KOPT-K1 (cell line): ENCODE results near the gene BACE2.
A peak's percentile ranks its signal among the peaks of the same experiment; 100 is the strongest.

ENCODE experiments used
- H3K27ac ChIP-seq: fragments of 200-600 bp; sonication (generic); 2 replicates; pipeline ENCODE4 v1.5.1; 2016; ENCODE audit warnings: antibody characterized with exemption, mild to moderate bottlenecking, low read depth, low read length; ENCODE audit not compliant: poor library complexity, severe bottlenecking
- H3K36me3 ChIP-seq: fragments of 200-600 bp; sonication (generic); 2 replicates; pipeline ENCODE4 v1.5.1; 2017; ENCODE audit warnings: antibody characterized with exemption, mild to moderate bottlenecking, low read length, moderate library complexity; ENCODE audit not compliant: insufficient read depth
- H3K9me3 ChIP-seq: fragments of 200-600 bp; sonication (generic); 2 replicates; pipeline ENCODE4 v1.5.1; 2017; ENCODE audit warnings: antibody characterized with exemption, low read length, mild to moderate bottlenecking; ENCODE audit not compliant: insufficient read depth, poor library complexity, severe bottlenecking

The BACE2 gene

DNA sequence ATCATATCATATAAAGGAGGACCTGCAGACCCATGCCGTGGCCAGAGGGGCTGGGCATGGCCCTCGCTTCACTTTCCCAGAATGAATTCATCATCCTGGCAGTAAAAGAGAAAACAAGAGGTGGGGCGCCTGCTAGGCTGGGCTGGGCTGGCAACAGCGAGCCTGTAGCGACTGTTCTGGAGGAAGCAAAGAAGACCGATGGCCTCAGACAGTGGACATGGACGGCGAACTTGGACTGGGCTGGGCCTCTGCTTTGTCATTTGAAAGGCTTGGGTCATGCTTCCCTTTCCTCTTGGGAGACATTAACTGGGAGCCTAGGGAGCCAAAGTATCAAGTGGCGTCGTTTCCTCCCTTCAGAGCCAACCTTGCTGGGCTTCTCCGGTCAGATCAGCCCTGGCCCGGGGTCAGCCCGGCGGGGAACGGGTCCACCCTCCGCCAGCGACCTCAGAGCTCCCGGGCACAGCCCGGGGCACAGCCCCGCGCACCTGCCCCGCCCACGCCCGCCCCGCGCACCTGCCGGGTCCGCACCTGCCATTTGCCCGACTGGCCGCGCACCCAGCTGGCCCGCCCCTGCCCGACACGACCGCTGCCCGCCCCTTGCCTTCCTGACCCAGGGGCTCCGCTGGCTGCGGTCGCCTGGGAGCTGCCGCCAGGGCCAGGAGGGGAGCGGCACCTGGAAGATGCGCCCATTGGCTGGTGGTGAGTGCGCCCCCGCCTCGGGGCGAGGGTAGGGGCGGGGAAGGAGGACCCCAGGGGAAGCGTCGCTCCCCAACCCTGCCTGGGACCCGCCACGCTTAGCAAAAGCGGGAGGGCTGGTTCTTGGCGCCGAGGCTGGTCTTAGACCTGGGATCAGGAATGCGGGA lies 148.5 kb downstream of the BACE2 start, which contains the start of gene FAM3B:
TSS of gene FAM3B (plus strand) at position 602 of the 863 bp plus-strand sequence. CDS start at position 681, 79 bp downstream.
- H3K9me3 ChIP-seq: no peaks in the 10 kb centered on the region
- no peak within 1 kb of the TSS for H3K27ac ChIP-seq
- no peaks in the 10 kb centered on the region for H3K36me3 ChIP-seq

DNA sequence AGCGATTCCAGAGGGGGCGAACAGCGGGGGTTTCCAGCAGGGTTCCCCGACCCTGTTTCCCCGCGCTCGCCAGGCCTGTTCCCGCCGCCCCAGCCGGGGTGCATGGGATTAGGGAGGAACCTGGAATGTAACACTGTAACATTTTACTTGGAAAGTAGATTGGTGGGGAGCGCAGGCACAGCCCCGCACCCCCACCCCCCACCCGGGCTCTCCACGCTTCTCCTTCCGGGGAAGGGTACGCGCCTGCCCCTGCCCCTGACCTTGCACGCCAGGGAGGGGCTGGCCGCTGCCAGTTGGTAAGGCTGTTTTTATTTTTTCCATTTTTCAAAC lies 149.1 kb downstream of the BACE2 start:
- H3K36me3 ChIP-seq: no peaks in the 10 kb centered on the region
- no peak overlapping the region for H3K27ac ChIP-seq
- no peaks in the 10 kb centered on the region for H3K9me3 ChIP-seq

DNA sequence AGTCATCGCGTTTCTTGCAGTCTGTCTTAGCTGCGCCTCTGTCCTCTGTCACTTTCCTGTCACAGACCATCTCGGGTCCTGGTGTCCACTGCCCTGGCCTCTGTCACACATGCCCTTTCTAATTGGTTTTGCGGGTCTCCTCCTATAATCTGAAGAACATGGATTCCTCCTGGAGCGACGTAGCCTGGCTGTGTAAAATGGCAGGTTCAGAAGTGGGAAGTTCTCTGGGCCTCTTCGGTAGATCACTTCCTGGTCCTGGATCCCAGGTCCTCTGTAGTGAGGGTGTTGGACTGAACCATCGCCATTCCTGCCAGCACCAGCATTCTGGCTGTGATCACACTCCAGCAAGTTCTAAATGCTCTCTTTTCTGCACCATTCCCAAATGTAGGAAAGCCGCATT lies 149.5 kb downstream of the BACE2 start:
- Histone ChIP-seq H3K27ac (no peak overlapping the region), H3K9me3 (no peaks in the 10 kb centered on the region), H3K36me3 (no peaks in the 10 kb centered on the region)

DNA sequence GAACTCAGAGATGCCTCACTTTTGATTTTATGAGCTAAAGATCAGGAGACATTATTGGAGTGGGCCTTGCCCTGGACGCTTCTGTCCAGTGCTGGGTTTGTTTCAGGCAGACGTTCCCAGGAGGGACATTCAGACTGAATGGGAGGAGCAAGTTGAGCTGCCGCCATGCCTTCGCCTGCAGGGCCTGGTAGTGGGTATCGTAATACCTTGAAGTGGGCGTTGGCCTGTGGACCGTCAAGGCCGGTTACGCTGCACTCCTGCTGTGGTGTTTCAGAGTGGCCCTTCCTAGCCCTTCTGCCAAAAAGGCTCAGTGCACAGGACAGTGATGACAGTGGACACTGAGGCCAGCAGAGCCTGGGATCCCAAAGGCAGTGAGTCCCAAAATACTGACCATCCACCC lies 150.3 kb downstream of the BACE2 start:
- Histone ChIP-seq H3K27ac (no peak overlapping the region), H3K9me3 (no peaks in the 10 kb centered on the region), H3K36me3 (no peaks in the 10 kb centered on the region)

DNA sequence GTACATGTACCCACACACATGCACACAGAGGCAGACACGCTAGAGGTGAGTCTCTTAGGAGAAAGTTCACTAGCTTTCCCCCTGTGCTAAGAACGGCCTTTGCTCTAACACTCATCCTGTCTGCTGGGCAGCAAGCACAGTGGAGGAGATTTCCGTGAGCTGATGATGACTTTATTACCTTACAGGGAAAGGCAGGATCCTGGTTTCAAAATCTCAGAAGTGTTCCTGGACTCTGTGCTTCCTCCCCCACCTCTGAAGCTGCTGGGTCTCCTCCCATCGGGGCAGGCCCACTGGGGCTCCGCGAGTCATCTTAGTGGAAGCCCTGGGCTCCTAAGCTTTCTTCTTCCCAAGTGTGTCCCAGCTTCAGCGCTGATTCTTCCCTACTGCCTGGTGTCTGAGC lies 151.3 kb downstream of the BACE2 start:
- Histone ChIP-seq H3K27ac (no peak overlapping the region), H3K36me3 (no peaks in the 10 kb centered on the region), H3K9me3 (no peaks in the 10 kb centered on the region)

DNA sequence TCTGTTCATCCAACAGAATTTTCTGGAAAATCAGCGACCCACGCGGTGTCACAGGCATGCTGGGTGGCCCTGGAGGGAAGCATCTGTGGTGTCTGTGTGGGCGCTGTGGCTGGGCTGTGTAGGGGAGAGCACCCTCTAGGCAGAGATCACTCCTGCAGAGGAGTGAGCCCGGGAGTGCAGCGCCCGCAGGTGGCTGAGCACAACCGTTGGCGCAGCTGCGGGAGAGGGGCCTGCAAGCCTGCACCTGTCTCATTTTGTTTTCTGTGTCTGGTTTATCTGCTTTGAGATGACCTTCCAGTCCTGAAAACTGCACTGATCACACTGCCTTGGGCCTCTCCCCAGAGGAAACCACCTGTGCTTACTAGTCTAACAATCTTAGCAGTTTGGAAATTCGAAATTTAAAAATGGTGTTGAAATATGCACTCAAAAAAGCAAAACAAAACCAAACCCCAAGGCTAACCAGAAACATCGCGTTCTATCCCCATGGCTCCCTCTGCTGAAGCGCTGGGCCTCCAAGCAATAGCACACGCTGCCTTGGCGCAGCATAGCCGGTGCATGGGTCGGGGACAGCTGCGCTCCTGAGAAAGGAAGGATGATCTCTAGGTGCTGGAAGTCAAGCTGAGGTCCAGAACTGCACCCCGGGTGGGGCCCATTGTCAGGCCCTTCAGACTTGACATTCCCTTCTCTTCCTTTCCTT lies 153.4 kb downstream of the BACE2 start:
- Histone ChIP-seq H3K9me3 (no peaks in the 10 kb centered on the region), H3K27ac (peak overlapping the region; percentile 68), H3K36me3 (no peaks in the 10 kb centered on the region)

DNA sequence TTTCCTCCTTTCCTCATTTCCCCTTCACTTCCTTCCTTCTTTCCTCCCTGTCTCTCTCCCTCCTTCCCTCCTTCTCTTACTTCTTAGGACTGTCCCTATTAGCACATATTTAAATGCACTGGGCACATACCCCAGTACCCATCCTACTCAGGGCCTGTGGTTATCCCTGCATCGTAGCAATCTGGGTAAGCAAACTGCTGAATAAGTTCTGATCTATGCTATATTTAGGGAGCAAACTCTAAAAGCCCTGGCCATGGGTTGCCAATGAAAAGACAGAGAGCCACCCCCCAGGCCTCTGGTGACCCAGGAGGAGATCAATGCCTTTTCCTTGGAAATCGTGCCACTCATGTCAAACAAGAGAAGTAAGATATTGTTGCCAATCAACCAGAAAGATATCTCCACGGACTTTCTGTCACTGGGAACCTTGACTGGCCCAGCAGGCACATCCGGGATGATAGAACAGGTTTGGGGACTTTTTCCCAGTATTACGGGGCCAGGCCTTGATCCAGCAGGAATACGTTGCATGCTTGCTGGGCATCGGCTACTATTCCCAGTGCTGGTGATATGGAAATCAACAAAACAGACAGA lies 154.0 kb downstream of the BACE2 start:
- peak overlapping the region; percentile 68 for H3K27ac ChIP-seq
- H3K36me3 ChIP-seq: no peaks in the 10 kb centered on the region
- no peaks in the 10 kb centered on the region for H3K9me3 ChIP-seq

DNA sequence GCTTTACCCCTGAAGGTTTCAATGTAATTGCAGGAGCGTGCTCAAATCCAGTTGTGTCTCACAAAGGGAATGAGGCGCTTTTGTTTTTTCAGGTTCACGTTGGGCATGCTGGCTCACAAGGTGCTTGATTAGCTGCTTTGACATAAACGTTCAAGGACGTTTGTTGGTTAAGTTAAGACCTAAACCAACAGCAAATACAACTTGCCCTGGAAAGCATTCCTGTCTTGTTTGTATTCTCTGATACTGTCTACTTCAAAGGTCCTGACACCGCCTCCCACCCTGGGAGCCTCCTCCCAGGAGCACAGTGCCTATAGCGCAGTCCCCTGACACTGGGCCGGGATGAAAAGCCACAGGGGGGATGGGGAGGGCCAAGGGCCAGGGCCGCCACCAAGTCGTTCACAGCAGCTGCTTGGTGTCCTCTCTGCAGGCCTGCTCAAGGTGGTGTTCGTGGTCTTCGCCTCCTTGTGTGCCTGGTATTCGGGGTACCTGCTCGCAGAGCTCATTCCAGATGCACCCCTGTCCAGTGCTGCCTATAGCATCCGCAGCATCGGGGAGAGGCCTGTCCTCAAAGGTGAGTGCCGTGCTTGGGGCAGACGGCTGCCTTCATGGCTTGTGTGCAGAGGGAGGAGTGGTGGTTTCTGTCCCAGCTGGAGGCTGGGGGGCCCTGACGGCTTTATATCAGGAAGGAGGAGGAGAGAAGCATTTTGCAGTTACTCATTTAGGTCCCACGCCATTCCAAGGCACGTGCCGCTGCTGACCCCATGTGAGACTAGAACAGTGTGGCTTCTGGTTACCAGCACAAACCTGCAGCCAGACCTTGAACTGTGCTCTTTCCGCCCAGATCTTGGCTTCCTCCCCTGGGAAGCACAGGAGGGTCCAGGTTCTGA lies 154.8 kb downstream of the BACE2 start:
- Histone ChIP-seq H3K27ac (peak overlapping the region; percentile 68), H3K9me3 (no peaks in the 10 kb centered on the region), H3K36me3 (no peaks in the 10 kb centered on the region)

DNA sequence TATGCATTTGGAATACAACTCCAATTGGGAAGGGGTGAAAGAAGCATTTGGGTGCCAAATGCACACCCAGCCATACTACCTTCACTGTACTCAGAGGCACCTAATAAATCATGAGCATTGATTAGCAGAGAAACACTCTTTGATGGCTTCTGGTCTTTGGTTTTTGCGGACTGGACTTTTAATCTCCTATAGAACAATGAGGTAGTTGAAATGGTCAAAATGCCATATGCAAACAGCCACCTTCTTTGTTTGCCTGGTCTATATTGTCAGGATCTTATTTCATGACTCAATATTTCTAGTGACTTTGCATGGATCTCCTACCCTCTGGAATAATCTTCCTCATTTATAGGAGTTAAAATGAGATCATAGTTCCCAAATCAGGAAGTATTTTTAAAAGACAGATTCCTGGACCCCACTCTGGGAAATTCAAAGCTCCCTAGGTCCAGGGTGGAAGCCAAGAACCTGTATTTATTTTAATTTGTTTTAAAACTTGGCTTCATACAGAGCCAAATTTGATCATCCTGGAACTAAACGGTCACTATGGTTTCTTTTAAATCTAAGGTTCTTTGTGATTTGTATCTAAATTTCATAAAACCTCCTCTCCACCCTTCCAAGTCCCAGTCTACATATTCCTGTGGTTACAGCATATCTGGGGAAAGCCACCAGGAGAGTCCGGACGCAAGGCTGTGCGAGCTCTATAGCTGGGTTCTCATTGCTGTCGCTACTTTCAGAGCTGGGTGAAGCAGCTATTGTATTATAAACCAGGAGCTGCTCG lies 157.4 kb downstream of the BACE2 start:
- no peaks in the 10 kb centered on the region for H3K36me3 ChIP-seq
- H3K27ac ChIP-seq: no peak overlapping the region
- no peaks in the 10 kb centered on the region for H3K9me3 ChIP-seq

DNA sequence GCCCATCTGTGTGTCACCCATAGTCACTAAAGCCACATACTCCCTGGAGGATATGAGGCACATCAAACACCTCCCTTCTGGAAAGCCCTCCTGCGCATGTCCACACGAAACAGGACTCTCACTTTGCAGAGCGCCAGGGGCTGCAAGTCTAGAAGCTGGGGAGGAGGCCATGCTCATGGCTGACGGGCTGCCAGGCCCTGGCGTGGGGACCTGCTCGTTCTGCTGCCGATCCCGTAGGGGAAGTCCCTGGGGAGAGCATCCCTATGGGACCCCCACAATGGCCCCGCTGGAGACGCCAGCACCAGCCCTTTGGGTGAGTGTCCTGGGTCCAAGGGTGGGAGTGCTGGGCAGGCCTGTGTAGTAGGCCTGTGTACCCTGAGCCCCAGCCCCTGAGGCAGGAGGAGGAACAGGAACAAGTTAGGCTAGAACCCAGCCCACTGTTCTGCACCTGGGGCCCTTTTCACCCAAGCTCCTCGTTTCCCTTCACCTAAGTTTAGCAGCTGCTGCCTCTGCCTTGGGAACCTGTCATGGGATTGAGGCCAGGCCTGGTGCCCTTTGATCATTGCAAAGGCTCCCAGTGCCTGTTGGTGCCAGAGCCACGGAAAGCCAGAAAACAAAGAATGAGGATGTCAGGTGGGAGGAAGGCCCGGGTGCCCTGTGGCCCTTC lies 158.6 kb downstream of the BACE2 start:
- Histone ChIP-seq H3K9me3 (no peaks in the 10 kb centered on the region), H3K36me3 (no peaks in the 10 kb centered on the region), H3K27ac (no peak overlapping the region)

DNA sequence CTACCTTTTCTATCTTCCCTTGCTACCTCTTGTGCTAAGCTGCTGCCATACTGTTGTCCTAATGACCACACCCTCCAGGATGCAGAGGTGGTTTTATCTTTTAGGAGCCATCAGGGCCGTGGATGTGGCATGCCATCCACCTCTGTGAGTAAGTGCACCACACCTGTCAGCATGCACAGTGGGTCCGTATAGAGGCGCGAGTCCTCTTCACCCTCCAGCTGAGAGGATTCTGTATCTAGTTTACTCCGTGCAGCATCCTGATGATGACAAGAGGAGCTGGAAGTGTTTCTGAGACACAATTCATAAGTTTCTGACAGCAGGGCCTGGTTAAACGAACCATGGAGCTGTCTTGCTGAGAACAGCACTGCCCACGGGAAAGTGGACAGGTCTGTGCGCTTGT lies 159.8 kb downstream of the BACE2 start:
- no peaks in the 10 kb centered on the region for H3K9me3 ChIP-seq
- H3K36me3 ChIP-seq: no peaks in the 10 kb centered on the region
- H3K27ac ChIP-seq: no peak overlapping the region

DNA sequence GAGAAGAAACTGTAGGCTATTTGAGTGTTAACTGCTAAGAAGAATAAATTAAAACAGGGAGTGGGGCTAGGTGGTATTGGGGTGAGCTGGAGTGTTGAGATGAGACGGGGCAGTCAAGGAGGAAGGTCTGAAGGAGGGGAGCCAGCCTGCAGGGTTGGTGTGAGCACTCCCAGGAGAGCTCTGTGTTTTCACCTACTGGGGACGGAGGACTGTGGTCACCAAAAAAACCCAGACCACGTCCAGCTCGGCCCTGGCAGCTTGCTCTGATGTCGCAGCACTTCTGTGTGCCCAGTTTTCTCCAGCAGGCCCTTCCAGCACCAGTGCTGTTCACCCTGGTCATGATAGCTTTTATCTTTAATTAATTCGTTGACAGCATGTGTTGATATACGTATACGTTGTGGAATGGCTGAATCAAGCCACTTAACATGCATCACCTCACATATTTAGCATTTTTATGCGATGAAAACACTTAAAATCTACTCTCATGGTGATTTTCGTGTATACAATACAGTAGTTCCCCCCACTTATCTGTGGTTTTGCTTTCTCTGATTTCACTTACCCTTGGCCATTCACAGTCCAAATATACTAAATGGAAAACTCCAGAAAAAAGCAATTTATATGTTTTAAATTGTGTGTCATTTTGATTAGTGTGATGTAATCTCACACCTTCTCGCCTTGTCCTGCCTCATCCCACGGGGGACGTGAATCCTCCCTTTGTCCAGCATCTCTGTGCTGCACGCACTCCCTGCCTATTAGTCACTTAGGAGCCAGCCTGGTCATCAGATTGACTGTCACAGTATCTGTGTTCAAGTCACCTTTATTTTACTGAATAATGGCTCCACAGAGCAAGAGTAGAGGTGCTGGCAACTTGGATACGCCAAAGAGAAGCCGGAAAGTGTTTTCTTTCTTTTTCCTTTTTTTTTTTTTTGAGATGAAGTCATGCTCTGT lies 161.0 kb downstream of the BACE2 start:
- no peaks in the 10 kb centered on the region for H3K36me3 ChIP-seq
- no peak overlapping the region for H3K27ac ChIP-seq
- H3K9me3 ChIP-seq: peaks cover 4% of the 10 kb centered on the region
